IMR-90 (cell line): ENCODE measurements around the gene HSD17B4. TPM values are rescaled to one million over a fixed set of nuclear protein-coding genes. Genes with fewer than 3 reads are reported as not detected.
A peak's percentile ranks its signal among the peaks of the same experiment; 100 is the strongest.

Experiments used
- ATAC-seq: fragments of 200-7000 bp; cut with Tn5 transposase; 2 replicates; pipeline ENCODE4 v1.9.1; 2020; ENCODE audit warnings: low read depth, mild to moderate bottlenecking, moderate library complexity
- BruUV-seq: library from RNA; stranded (reverse); fragments of 400-500 nt; replicated peaks from 2 replicates; lab custom pipeline; 2021; lab: Mats Ljungman, UMichigan
- CTCF ChIA-PET: fragments of 300-600 bp; formaldehyde crosslinking; extraction: SDS; loops from one replicate; lab custom pipeline; 2021; ENCODE audit warnings: antibody characterized with exemption; lab: Yijun Ruan, JAX
- POLR2A ChIA-PET: fragments of 300-600 bp; sonication (Branson Sonifier 250); formaldehyde crosslinking; loops from one replicate; lab custom pipeline; 2022; ENCODE audit warnings: antibody characterized with exemption; ENCODE audit not compliant: unreplicated experiment; lab: Charles Lee
- DNase-seq: peaks from one replicate; pipeline ENCODE4 v3.0.0; 2013
- H2AFZ ChIP-seq: replicated peaks from 2 replicates; pipeline ENCODE3; 2013; ENCODE audit warnings: low read length, mild to moderate bottlenecking; ENCODE audit not compliant: poor library complexity
- H2AK5ac ChIP-seq: 2 replicates; pipeline ENCODE4 v1.6.1; 2013; ENCODE audit warnings: low read depth, low read length, inconsistent platforms
- H2AK9ac ChIP-seq: replicated peaks from 2 replicates; pipeline ENCODE3; 2013; ENCODE audit warnings: mild to moderate bottlenecking, low read depth, low read length, moderate library complexity; ENCODE audit not compliant: poor library complexity
- H2BK120ac ChIP-seq: 2 replicates; pipeline ENCODE4 v1.6.1; 2013; ENCODE audit warnings: low read depth, low read length, inconsistent platforms
- H2BK15ac ChIP-seq: 3 replicates; pipeline ENCODE4 v1.6.1; 2013; ENCODE audit warnings: low read depth, low read length, inconsistent platforms
- H2BK20ac ChIP-seq: 2 replicates; pipeline ENCODE4 v1.6.1; 2013; ENCODE audit warnings: low read depth, mild to moderate bottlenecking, inconsistent platforms, low read length, moderate library complexity
- H2BK5ac ChIP-seq: 2 replicates; pipeline ENCODE4 v1.6.1; 2013; ENCODE audit warnings: mild to moderate bottlenecking, low read depth, low read length, inconsistent platforms; ENCODE audit not compliant: poor library complexity, severe bottlenecking
- H3K14ac ChIP-seq: replicated peaks from 2 replicates; pipeline ENCODE4 v1.6.1; 2013; ENCODE audit warnings: low read depth, low read length, inconsistent platforms
- H3K18ac ChIP-seq: 2 replicates; pipeline ENCODE4 v1.6.1; 2013; ENCODE audit warnings: low read depth, low read length, control low read depth
- H3K23ac ChIP-seq: 2 replicates; pipeline ENCODE4 v1.6.1; 2013; ENCODE audit warnings: low read depth, low read length, inconsistent platforms
- H3K27ac ChIP-seq: 2 replicates; pipeline ENCODE4 v1.5.1; 2013; ENCODE audit warnings: mild to moderate bottlenecking, control low read depth, low read length; ENCODE audit not compliant: insufficient read depth
- H3K27me3 ChIP-seq: 2 replicates; pipeline ENCODE4 v1.6.1; 2013; ENCODE audit warnings: low read length; ENCODE audit not compliant: control insufficient read depth, insufficient read depth
- H3K36me3 ChIP-seq: 2 replicates; pipeline ENCODE4 v1.6.1; 2013; ENCODE audit warnings: low read length, mixed read lengths; ENCODE audit not compliant: control insufficient read depth, insufficient read depth
- H3K4ac ChIP-seq: 2 replicates; pipeline ENCODE4 v1.6.1; 2013; ENCODE audit warnings: low read depth, low read length, inconsistent platforms
- H3K4me1 ChIP-seq: 2 replicates; pipeline ENCODE4 v1.6.1; 2013; ENCODE audit warnings: low read length, mixed read lengths; ENCODE audit not compliant: control insufficient read depth, insufficient read depth
- H3K4me2 ChIP-seq: 2 replicates; pipeline ENCODE4 v1.6.1; 2013; ENCODE audit warnings: low read depth, mild to moderate bottlenecking, control low read depth, low read length, moderate library complexity
- H3K4me3 ChIP-seq: 2 replicates; pipeline ENCODE4 v1.5.1; 2013; ENCODE audit warnings: low read depth, mild to moderate bottlenecking, control low read depth, low read length, moderate library complexity; ENCODE audit not compliant: insufficient read depth
- H3K56ac ChIP-seq: 2 replicates; pipeline ENCODE4 v1.6.1; 2013; ENCODE audit warnings: low read length, inconsistent platforms; ENCODE audit not compliant: insufficient read depth; ENCODE audit errors: extremely low read depth
- H3K79me1 ChIP-seq, 2 experiments: 2 replicates each; pipeline ENCODE4 v1.6.1; 2013; ENCODE audit warnings: low read length in 2 of 2, inconsistent platforms in 1 of 2, low read depth in 1 of 2
- H3K9ac ChIP-seq: 2 replicates; pipeline ENCODE4 v1.6.1; 2013; ENCODE audit warnings: low read depth, low read length, control low read depth
- H3K9me1 ChIP-seq: 2 replicates; pipeline ENCODE4 v1.6.1; 2013; ENCODE audit warnings: low read length, inconsistent platforms; ENCODE audit not compliant: insufficient read depth
- H3K9me3 ChIP-seq: 2 replicates; pipeline ENCODE4 v1.6.1; 2013; ENCODE audit warnings: low read length; ENCODE audit not compliant: control insufficient read depth, insufficient read depth
- H4K20me1 ChIP-seq: 2 replicates; pipeline ENCODE4 v1.6.1; 2013; ENCODE audit warnings: low read length, inconsistent platforms; ENCODE audit not compliant: insufficient read depth
- H4K5ac ChIP-seq: 2 replicates; pipeline ENCODE4 v1.6.1; 2013; ENCODE audit warnings: mild to moderate bottlenecking, low read depth, low read length, control low read depth
- H4K8ac ChIP-seq, 2 experiments: 2 replicates each; pipeline ENCODE4 v1.6.1; 2013; ENCODE audit warnings: low read depth in 2 of 2, low read length in 2 of 2, control low read depth in 1 of 2, inconsistent platforms in 1 of 2
- H4K91ac ChIP-seq: 2 replicates; pipeline ENCODE4 v1.6.1; 2013; ENCODE audit warnings: low read depth, low read length, inconsistent platforms; ENCODE audit not compliant: insufficient read depth
- BHLHE40 ChIP-seq: fragments of 150-350 bp; IDR thresholded peaks from 2 replicates; pipeline ENCODE4 v1.6.1; 2016; ENCODE audit warnings: mild to moderate bottlenecking, low read depth, low read length
- CEBPB ChIP-seq: IDR thresholded peaks from 2 replicates; pipeline ENCODE4 v1.6.1; 2012; ENCODE audit warnings: low read depth, low read length, improper control_type of control experiment
- CHD1 ChIP-seq: IDR thresholded peaks from 2 replicates; pipeline ENCODE4 v1.6.1; 2012; ENCODE audit warnings: low read depth, low read length, improper control_type of control experiment
- CTCF ChIP-seq: conservative IDR thresholded peaks from 2 replicates; pipeline ENCODE4 v1.5.1; 2012; ENCODE audit warnings: mild to moderate bottlenecking, low read depth, low read length, improper control_type of control experiment
- FOS ChIP-seq: fragments of 150-350 bp; IDR thresholded peaks from 2 replicates; pipeline ENCODE4 v1.6.1; 2016; ENCODE audit warnings: low read depth, low read length
- MAFK ChIP-seq: IDR thresholded peaks from 2 replicates; pipeline ENCODE4 v1.6.1; 2012; ENCODE audit warnings: low read depth, low read length, improper control_type of control experiment
- MAZ ChIP-seq: IDR thresholded peaks from 2 replicates; pipeline ENCODE4 v1.6.1; 2012; ENCODE audit warnings: low read depth, mild to moderate bottlenecking, low read length, improper control_type of control experiment, moderate library complexity, borderline replicate concordance
- MXI1 ChIP-seq: IDR thresholded peaks from 2 replicates; pipeline ENCODE4 v1.6.1; 2012; ENCODE audit warnings: low read depth, mild to moderate bottlenecking, low read length, moderate library complexity, borderline replicate concordance
- NFE2L2 ChIP-seq: fragments of 150-350 bp; IDR thresholded peaks from 2 replicates; pipeline ENCODE4 v1.6.1; 2016; ENCODE audit warnings: low read depth, mild to moderate bottlenecking, low read length
- POLR2A ChIP-seq: IDR thresholded peaks from 2 replicates; pipeline ENCODE4 v1.6.1; 2012; ENCODE audit warnings: mild to moderate bottlenecking, low read depth, low read length
- RAD21 ChIP-seq: IDR thresholded peaks from 2 replicates; pipeline ENCODE4 v1.6.1; 2012; ENCODE audit warnings: low read length, improper control_type of control experiment
- RCOR1 ChIP-seq: IDR thresholded peaks from 2 replicates; pipeline ENCODE4 v1.6.1; 2012; ENCODE audit warnings: mild to moderate bottlenecking, low read length, improper control_type of control experiment; ENCODE audit not compliant: insufficient replicate concordance
- RFX5 ChIP-seq: IDR thresholded peaks from 2 replicates; pipeline ENCODE4 v1.8.0; 2012; ENCODE audit warnings: low read depth, mild to moderate bottlenecking, low read length, moderate library complexity
- SMC3 ChIP-seq: fragments of 150-350 bp; IDR thresholded peaks from 2 replicates; pipeline ENCODE4 v1.6.1; 2016; ENCODE audit warnings: low read depth, mild to moderate bottlenecking, antibody characterized with exemption, low read length, moderate library complexity
- WGBS, 2 experiments: methylation state at CpG; one replicate each; pipeline versions ENCODE4 v1.1.5 to v1.1.7; 2013; ENCODE audit warnings: missing lambda C conversion rate in 2 of 2; ENCODE audit not compliant: insufficient read length in 1 of 2; ENCODE audit errors: extremely low coverage in 2 of 2; 5-methylcytosine and 5-hydroxymethylcytosine counted together
- dilution Hi-C: fragments of 300-500 bp; cut with HindIII; formaldehyde crosslinking; loops from one replicate; pipeline ENCODE4 v1.14.3; 2018; ENCODE audit warnings: low sequenced_read_pairs; ENCODE audit not compliant: unreplicated experiment
- in situ Hi-C: fragments of 300-500 bp; cut with MboI; formaldehyde crosslinking; loops from 3 replicates; pipeline ENCODE4 v1.14.3; 2019; ENCODE audit warnings: low sequenced_read_pairs, inconsistent platforms, mixed read lengths
- intact Hi-C: fragments of 100-400 bp; cut with micrococcal nuclease; formaldehyde crosslinking; loops from 2 replicates; pipeline ENCODE4 v1.10.0; 2022
- polyA plus RNA-seq, 3 experiments: library from polyadenylated mRNA; depleted of rRNA; stranded (reverse); fragments of >200 nt; gene quantifications; 2 replicates each; pipeline ENCODE4 v1.2.3, GENCODE V29; 2012; ENCODE audit warnings: low replicate concordance in 1 of 3
- total RNA-seq: library from RNA; depleted of rRNA; stranded (reverse); fragments of >200 nt; gene quantifications from 2 replicates; pipeline ENCODE4 v1.2.3, GENCODE V29; 2012
- TF ChIP-seq, protein P1 (sequence below): fragments of 150-350 bp; IDR thresholded peaks from 2 replicates; pipeline ENCODE4 v1.6.1; 2016; ENCODE audit warnings: low read depth, mild to moderate bottlenecking, low read length, moderate library complexity, borderline replicate concordance

Gene HSD17B4
- total and polyA plus RNA-seq, 2 of the 4 experiments (the other 2 are of a cell fraction), result 95.1 to 154 TPM

GRCh38 chr5:119470851-119471451 lies 18.7 kb downstream of the HSD17B4 start (continued):
- TF ChIP-seq RCOR1 (no peak), FOS (no peak), CHD1 (no peak), SMC3 (peak; percentile 59), MAZ (no peak)

DNA sequence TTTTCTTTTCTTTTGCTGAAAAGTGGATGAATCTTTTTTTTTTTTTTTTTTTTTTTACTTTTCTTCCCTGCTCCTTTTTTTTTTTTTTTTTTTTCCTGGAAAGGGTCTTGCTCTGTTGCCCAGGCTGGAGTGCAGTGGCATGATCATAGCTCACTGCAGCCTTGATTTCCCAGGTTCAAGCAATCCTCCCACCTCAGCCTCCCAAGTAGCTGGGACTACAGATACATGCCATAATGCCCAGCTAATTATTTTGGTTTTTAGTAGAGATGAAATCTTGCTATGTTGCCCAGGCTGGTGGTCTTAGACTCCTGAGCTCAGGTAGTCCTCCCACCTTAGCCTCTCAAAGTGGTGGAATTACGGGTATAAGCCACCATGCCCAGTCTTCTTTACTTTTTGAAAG lies 20.9 kb downstream of the HSD17B4 start:
- Histone ChIP-seq H2BK5ac (no peak overlapping the region), H3K27ac (no peak overlapping the region), H2AK9ac (no peak overlapping the region), H3K36me3 (peaks cover 2% of the 10 kb centered on the region; the same call in 1 of the 2 replicates), H4K5ac (no peak overlapping the region), H3K4me2 (no peak overlapping the region), H3K23ac (no peak overlapping the region), H2BK15ac (no peak overlapping the region), H4K91ac (no peak overlapping the region), H3K9ac (no peak overlapping the region), H2BK120ac (no peak overlapping the region), H2AK5ac (no peak overlapping the region), H3K9me3 (peaks cover 2% of the 10 kb centered on the region; the same call in 1 of the 2 replicates), H3K9me1 (no peaks in the 10 kb centered on the region), H3K14ac (no peak overlapping the region), H3K79me1 (peaks cover 7 to 12% of the 10 kb centered on the region in 2 experiments; a peak in 3 of 4 replicates), H4K20me1 (0 out of 2 replicates have a peak, but pooled peaks cover 3% of the 10 kb centered on the region), H3K4me3 (no peak overlapping the region), H3K18ac (no peak overlapping the region), H2AFZ (no peak overlapping the region), H3K4me1 (no peaks in the 10 kb centered on the region), H3K27me3 (no peaks in the 10 kb centered on the region), H4K8ac (no peak overlapping the region), H3K4ac (no peak overlapping the region), H3K56ac (no peak overlapping the region), H2BK20ac (no peak overlapping the region)
- ATAC-seq (no peak), DNase-seq (no peak)
- dilution Hi-C loops, result no loop called here
- ChIA-PET CTCF (no interaction called here), POLR2A (no interaction called here)
- intact Hi-C loops, result loop anchor here (5.0 to 10.0 kb wide), 2 partner anchors 992 to 1334 kb away; partner anchors contain the start of gene PRR16
- WGBS, 2 experiments, result no CpG with 5 or more reads among the region's 1 CpG
- in situ Hi-C loops, result no loop called here
- TF ChIP-seq MAFK (no peak), SMC3 (no peak), CTCF (no peak), POLR2A (no peak), MXI1 (no peak), NFE2L2 (no peak), FOS (no peak), MAZ (no peak), RFX5 (no peak), BHLHE40 (no peak), CEBPB (no peak), RAD21 (no peak)
- TF ChIP-seq, protein P1, sequence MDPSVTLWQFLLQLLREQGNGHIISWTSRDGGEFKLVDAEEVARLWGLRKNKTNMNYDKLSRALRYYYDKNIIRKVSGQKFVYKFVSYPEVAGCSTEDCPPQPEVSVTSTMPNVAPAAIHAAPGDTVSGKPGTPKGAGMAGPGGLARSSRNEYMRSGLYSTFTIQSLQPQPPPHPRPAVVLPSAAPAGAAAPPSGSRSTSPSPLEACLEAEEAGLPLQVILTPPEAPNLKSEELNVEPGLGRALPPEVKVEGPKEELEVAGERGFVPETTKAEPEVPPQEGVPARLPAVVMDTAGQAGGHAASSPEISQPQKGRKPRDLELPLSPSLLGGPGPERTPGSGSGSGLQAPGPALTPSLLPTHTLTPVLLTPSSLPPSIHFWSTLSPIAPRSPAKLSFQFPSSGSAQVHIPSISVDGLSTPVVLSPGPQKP, result no peak
- no TSS peak for BruUV-seq
